A673 (cell line): ENCODE data around the gene DLGAP1. TPM values are rescaled to one million over a fixed set of nuclear protein-coding genes. Genes with fewer than 3 reads are reported as not detected.
A peak's percentile ranks its signal among the peaks of the same experiment; 100 is the strongest.

Experiments
- BruUV-seq: library from RNA; stranded (reverse); fragments of 400-500 nt; replicated peaks from 2 replicates; lab custom pipeline; 2021; lab: Mats Ljungman, UMichigan
- CTCF ChIA-PET: fragments of 300-600 bp; sonication (Branson Sonifier 250); formaldehyde crosslinking; loops from one replicate; lab custom pipeline; 2022; ENCODE audit warnings: antibody characterized with exemption; lab: Charles Lee
- POLR2A ChIA-PET: fragments of 300-600 bp; sonication (Branson Sonifier 250); formaldehyde crosslinking; loops from one replicate; lab custom pipeline; 2022; ENCODE audit warnings: antibody characterized with exemption; ENCODE audit not compliant: low non-redundant PET; lab: Charles Lee
- DNase-seq: peaks from one replicate; pipeline ENCODE4 v3.0.0-alpha.2; 2015; ENCODE audit warnings: low spot score
- H3K27ac ChIP-seq: fragments of 200-600 bp; sonication (generic); 2 replicates; pipeline ENCODE4 v1.5.1; 2016; ENCODE audit warnings: mixed run types, low read depth, mild to moderate bottlenecking, mixed read lengths, antibody characterized with exemption, low read length; ENCODE audit not compliant: poor library complexity, severe bottlenecking
- H3K27me3 ChIP-seq: fragments of 200-600 bp; sonication (generic); replicated peaks from 2 replicates; pipeline ENCODE4 v1.6.1; 2017; ENCODE audit warnings: mixed run types, low read depth, mild to moderate bottlenecking, mixed read lengths, antibody characterized with exemption, low read length; ENCODE audit not compliant: insufficient read depth, poor library complexity
- H3K36me3 ChIP-seq: fragments of 200-600 bp; sonication (generic); 2 replicates; pipeline ENCODE4 v1.6.1; 2016; ENCODE audit warnings: mixed run types, mild to moderate bottlenecking, mixed read lengths, antibody characterized with exemption, low read length; ENCODE audit not compliant: insufficient read depth, poor library complexity, severe bottlenecking
- H3K4me1 ChIP-seq: fragments of 200-600 bp; sonication (generic); 2 replicates; pipeline ENCODE4 v1.6.1; 2017; ENCODE audit warnings: mixed run types, mild to moderate bottlenecking, mixed read lengths, antibody characterized with exemption, low read length; ENCODE audit not compliant: insufficient read depth, poor library complexity, severe bottlenecking
- H3K4me3 ChIP-seq: fragments of 200-600 bp; sonication (generic); 2 replicates; pipeline ENCODE4 v1.5.1; 2016; ENCODE audit warnings: low read depth, mixed run types, mild to moderate bottlenecking, mixed read lengths, low read length; ENCODE audit not compliant: poor library complexity, severe bottlenecking
- H3K9me3 ChIP-seq: fragments of 200-600 bp; sonication (generic); 2 replicates; pipeline ENCODE4 v1.6.1; 2016; ENCODE audit warnings: mixed run types, low read depth, mild to moderate bottlenecking, mixed read lengths, antibody characterized with exemption, low read length; ENCODE audit not compliant: poor library complexity, severe bottlenecking
- EZH2 ChIP-seq: fragments of 200-600 bp; sonication (generic); IDR thresholded peaks from 2 replicates; pipeline ENCODE4 v1.6.1; 2017; ENCODE audit warnings: borderline replicate concordance, low read depth, mild to moderate bottlenecking, mixed read lengths, antibody characterized with exemption, low read length; ENCODE audit not compliant: poor library complexity, severe bottlenecking
- intact Hi-C: fragments of 100-400 bp; cut with micrococcal nuclease; formaldehyde crosslinking; loops from one replicate; pipeline ENCODE4 v1.10.0; 2022; ENCODE audit not compliant: unreplicated experiment
- total RNA-seq: library from RNA; stranded (reverse); gene quantifications from 2 replicates; pipeline ENCODE4 v1.2.3, GENCODE V29; 2021
- TF ChIP-seq, protein P1 (sequence below): fragments of 300-800, 200-600 bp; sonication (generic); conservative IDR thresholded peaks from 2 replicates; pipeline ENCODE4 v1.5.1; 2017; ENCODE audit warnings: low read depth, mild to moderate bottlenecking, antibody characterized with exemption, low read length, moderate library complexity, mixed read lengths

Gene DLGAP1
- total RNA-seq, 1 experiment from 2014 or later: 135 TPM

- POLR2A ChIA-PET: no interaction called here
- no peak for TF ChIP-seq EZH2
- TF ChIP-seq, protein P1, sequence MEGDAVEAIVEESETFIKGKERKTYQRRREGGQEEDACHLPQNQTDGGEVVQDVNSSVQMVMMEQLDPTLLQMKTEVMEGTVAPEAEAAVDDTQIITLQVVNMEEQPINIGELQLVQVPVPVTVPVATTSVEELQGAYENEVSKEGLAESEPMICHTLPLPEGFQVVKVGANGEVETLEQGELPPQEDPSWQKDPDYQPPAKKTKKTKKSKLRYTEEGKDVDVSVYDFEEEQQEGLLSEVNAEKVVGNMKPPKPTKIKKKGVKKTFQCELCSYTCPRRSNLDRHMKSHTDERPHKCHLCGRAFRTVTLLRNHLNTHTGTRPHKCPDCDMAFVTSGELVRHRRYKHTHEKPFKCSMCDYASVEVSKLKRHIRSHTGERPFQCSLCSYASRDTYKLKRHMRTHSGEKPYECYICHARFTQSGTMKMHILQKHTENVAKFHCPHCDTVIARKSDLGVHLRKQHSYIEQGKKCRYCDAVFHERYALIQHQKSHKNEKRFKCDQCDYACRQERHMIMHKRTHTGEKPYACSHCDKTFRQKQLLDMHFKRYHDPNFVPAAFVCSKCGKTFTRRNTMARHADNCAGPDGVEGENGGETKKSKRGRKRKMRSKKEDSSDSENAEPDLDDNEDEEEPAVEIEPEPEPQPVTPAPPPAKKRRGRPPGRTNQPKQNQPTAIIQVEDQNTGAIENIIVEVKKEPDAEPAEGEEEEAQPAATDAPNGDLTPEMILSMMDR: no peak
- CTCF ChIA-PET: no interaction called here
Measured at GRCh38 chr18:3775996-3776395, 679.1 kb downstream of the DLGAP1 start.

GRCh38 chr18:3773303-3773702 lies 681.8 kb downstream of the DLGAP1 start:
- TF ChIP-seq EZH2: no peak
- TF ChIP-seq, protein P1: no peak
- CTCF ChIA-PET: interaction anchor here (1.6 kb wide), 1 partner anchor 42 kb away, joined by 5 read pairs; no protein-coding TSS in a partner anchor
- H3K9me3 ChIP-seq: no peaks in the 10 kb centered on the region
- no peak for DNase-seq
- no TSS peak for BruUV-seq
- intact Hi-C loops: loop anchor here (5.0 kb wide), 1 partner anchor 294 kb away; no protein-coding TSS in a partner anchor
- POLR2A ChIA-PET: interaction anchor here (0.6 kb wide), 1 partner anchor 9 kb away, joined by 3 read pairs; no protein-coding TSS in a partner anchor
- no peaks in the 10 kb centered on the region for H3K27me3 ChIP-seq
- H3K4me3 ChIP-seq: no peak overlapping the region
- peak overlapping the region; percentile 31 for H3K27ac ChIP-seq
- peaks cover 61% of the 10 kb centered on the region for H3K4me1 ChIP-seq
- H3K36me3 ChIP-seq: peaks cover 31% of the 10 kb centered on the region

More at GRCh38 chr18:3775996-3776395, 679.1 kb downstream of the DLGAP1 start:
- intact Hi-C loops: no loop called here
- H3K4me1 ChIP-seq: peaks cover 39% of the 10 kb centered on the region
- no peaks in the 10 kb centered on the region for H3K9me3 ChIP-seq
- no peak overlapping the region for H3K4me3 ChIP-seq
- DNase-seq: no peak
- H3K27ac ChIP-seq: peak overlapping the region; percentile 31
- peaks cover 28% of the 10 kb centered on the region for H3K36me3 ChIP-seq
- H3K27me3 ChIP-seq: no peaks in the 10 kb centered on the region
- BruUV-seq: no TSS peak

GRCh38 chr18:3771121-3771971 lies 683.8 kb downstream of the DLGAP1 start:
- intact Hi-C loops: loop anchor here (1.0 to 5.0 kb wide), 4 partner anchors 61 to 296 kb away; no protein-coding TSS in a partner anchor
- ChIA-PET POLR2A (interaction anchor here (0.5 to 1.0 kb wide), 5 partner anchors 32 to 168 kb away, joined by 3 to 11 read pairs (median 5); no protein-coding TSS in a partner anchor), CTCF (interaction anchor here (0.6 to 1.9 kb wide), 13 partner anchors 9 to 489 kb away, joined by 3 to 13 read pairs (median 4); no protein-coding TSS in a partner anchor)
- Histone ChIP-seq H3K4me1 (peaks cover 53% of the 10 kb centered on the region), H3K4me3 (peak overlapping the region; percentile 14), H3K27ac (peak overlapping the region; percentile 77), H3K36me3 (peaks cover 38% of the 10 kb centered on the region), H3K9me3 (peaks cover 17% of the 10 kb centered on the region), H3K27me3 (no peaks in the 10 kb centered on the region)
- no peak for TF ChIP-seq EZH2
- TF ChIP-seq, protein P1: peak; percentile 98
- peak; percentile 95 for DNase-seq
- BruUV-seq: no TSS peak
